Hepatocyte (in vitro differentiated cells): ENCODE measurements around the gene CMKLR1.

Source experiments
- EZH2 ChIP-seq: fragments of 200-600 bp; sonication (generic); IDR thresholded peaks from 2 replicates; pipeline ENCODE4 v1.6.1; 2016; ENCODE audit warnings: antibody characterized with exemption, mild to moderate bottlenecking, borderline replicate concordance
- TF ChIP-seq, protein P1 (sequence below): fragments of 200-600 bp; sonication (generic); IDR thresholded peaks from 2 replicates; pipeline ENCODE4 v1.5.1; 2016; ENCODE audit warnings: antibody characterized with exemption, mild to moderate bottlenecking; ENCODE audit not compliant: poor library complexity

DNA sequence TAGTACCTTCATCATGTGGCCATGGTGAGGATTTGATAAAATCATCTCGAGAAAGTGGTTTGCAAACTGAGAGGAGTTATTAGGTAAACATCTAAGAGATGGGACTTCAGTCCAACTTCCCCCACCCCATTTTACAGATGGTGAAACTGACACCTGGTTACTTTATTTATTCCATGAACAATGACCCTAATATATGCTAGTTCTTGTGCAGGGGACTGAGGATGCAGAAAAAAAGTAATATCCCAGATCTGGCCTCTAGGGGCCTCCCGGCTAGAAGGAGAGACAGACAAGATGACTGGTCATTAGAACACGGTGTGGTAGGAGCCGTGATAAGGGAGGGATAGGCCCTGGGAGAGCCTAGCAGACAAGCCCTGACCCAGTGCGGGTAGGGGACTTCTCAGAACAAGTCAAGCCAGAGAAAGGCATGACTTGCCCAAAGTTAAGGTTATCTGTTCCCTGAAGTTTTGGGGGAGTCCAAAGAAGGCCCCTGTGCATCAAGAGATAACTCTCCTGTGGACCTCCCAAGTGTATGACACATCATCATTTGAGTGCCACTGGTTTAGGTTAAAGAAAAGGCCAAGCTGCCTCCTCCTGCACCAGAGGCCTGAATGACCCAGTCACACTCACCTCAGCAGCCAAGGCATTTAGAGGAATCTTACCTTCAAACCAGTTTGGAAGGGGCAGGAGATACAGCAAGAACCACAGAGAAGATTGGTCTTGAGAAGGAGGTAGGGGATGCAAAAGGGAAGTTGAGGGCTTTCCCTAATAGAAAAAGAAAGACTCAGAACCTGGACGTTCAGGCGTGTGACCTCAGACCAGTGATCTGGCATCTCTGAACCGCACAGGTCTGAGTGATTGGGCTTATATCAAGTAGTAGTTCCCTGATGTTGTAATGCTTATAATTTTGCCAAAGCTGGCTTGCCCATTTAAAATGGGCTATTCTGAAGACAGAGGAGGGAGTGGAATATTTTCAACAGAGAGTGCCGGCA, 1.6 kb downstream of the CMKLR1 start:
- TF ChIP-seq EZH2, result no peak
- TF ChIP-seq, protein P1, sequence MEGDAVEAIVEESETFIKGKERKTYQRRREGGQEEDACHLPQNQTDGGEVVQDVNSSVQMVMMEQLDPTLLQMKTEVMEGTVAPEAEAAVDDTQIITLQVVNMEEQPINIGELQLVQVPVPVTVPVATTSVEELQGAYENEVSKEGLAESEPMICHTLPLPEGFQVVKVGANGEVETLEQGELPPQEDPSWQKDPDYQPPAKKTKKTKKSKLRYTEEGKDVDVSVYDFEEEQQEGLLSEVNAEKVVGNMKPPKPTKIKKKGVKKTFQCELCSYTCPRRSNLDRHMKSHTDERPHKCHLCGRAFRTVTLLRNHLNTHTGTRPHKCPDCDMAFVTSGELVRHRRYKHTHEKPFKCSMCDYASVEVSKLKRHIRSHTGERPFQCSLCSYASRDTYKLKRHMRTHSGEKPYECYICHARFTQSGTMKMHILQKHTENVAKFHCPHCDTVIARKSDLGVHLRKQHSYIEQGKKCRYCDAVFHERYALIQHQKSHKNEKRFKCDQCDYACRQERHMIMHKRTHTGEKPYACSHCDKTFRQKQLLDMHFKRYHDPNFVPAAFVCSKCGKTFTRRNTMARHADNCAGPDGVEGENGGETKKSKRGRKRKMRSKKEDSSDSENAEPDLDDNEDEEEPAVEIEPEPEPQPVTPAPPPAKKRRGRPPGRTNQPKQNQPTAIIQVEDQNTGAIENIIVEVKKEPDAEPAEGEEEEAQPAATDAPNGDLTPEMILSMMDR, result peak; percentile 24
